NCI-H510A treated with DMSO at 0.1 percent for 48 hours (cell line): Measurements from ENCODE around the gene GID4.
A peak's percentile ranks its signal among the peaks of the same experiment; 100 is the strongest.

Experiments used
- DNase-seq: peaks from one replicate; lab custom pipeline; 2025; lab: John Stamatoyannopoulos, UW

Gene GID4

GRCh38 chr17:18044609-18045008 is 5.4 kb downstream of the GID4 start:
- DNase-seq, result no peak

GRCh38 chr17:18045691-18046350 is 6.6 kb downstream of the GID4 start:
- DNase-seq, result no peak

- DNase-seq, result no peak
These were observed 16.4 kb downstream of the GID4 start for GRCh38 chr17:18055597-18055996.

- DNase-seq, result no peak
These were observed 17.0 kb downstream of the GID4 start for GRCh38 chr17:18056214-18056613.

- no peak for DNase-seq
These were observed 20.1 kb downstream of the GID4 start for GRCh38 chr17:18059283-18059682.

- DNase-seq, result no peak
These were observed 24.8 kb downstream of the GID4 start for GRCh38 chr17:18064053-18064452.

- DNase-seq, result no peak
These were observed 26.3 kb downstream of the GID4 start for GRCh38 chr17:18065546-18065945.

- no peak for DNase-seq
These were observed 27.7 kb downstream of the GID4 start for GRCh38 chr17:18066866-18067265.

GRCh38 chr17:18069101-18069500 is 29.9 kb downstream of the GID4 start:
- no peak for DNase-seq

GRCh38 chr17:18070861-18071340 is 31.7 kb downstream of the GID4 start:
- DNase-seq, result peak; percentile 8

GRCh38 chr17:18071751-18072150 is 32.5 kb downstream of the GID4 start:
- DNase-seq, result no peak

- DNase-seq, result no peak
These were observed 35.5 kb downstream of the GID4 start for GRCh38 chr17:18074566-18075272.

- DNase-seq, result no peak
These were observed 37.7 kb downstream of the GID4 start for GRCh38 chr17:18076936-18077335.

- DNase-seq, result no peak
These were observed 40.3 kb downstream of the GID4 start for GRCh38 chr17:18079543-18079942.

GRCh38 chr17:18084256-18084655 is 45.0 kb downstream of the GID4 start:
- DNase-seq, result no peak

- DNase-seq, result peak; percentile 92
These were observed 48.6 kb downstream of the GID4 start, which contains the start of gene DRG2 for GRCh38 chr17:18087610-18088491. Gene DRG2, plus strand, starts transcription at chr17:18087948. Its CDS starts 76 bp downstream, at chr17:18088024.

GRCh38 chr17:18089613-18090012 is 50.4 kb downstream of the GID4 start:
- no peak for DNase-seq

GRCh38 chr17:18093616-18094408 is 54.6 kb downstream of the GID4 start:
- DNase-seq, result peak; percentile 66

GRCh38 chr17:18094409-18094807 is 55.2 kb downstream of the GID4 start:
- DNase-seq, result no peak

- DNase-seq, result no peak
These were observed 60.3 kb downstream of the GID4 start for GRCh38 chr17:18099516-18099915.

GRCh38 chr17:18100616-18101015 is 61.4 kb downstream of the GID4 start:
- no peak for DNase-seq

- DNase-seq, result no peak
These were observed 62.6 kb downstream of the GID4 start for GRCh38 chr17:18101828-18102227.
